Neural cell (in vitro differentiated cells): Measurements from ENCODE around the gene XIRP2.

Experiments used
- CTCF ChIP-seq: fragments of 450-650 bp; IDR thresholded peaks from 2 replicates; pipeline ENCODE4 v1.5.1; 2014; ENCODE audit warnings: antibody characterized with exemption, mild to moderate bottlenecking, moderate library complexity; ENCODE audit not compliant: poor library complexity, severe bottlenecking
- EP300 ChIP-seq: fragments of 450-650 bp; conservative IDR thresholded peaks from 2 replicates; pipeline ENCODE4 v1.6.1; 2014; ENCODE audit warnings: antibody characterized with exemption, mild to moderate bottlenecking, moderate library complexity; ENCODE audit not compliant: poor library complexity, severe bottlenecking
- EZH2 ChIP-seq: fragments of 200-600, 300-800 bp; shearing (Covaris generic), sonication (generic); IDR thresholded peaks from 2 replicates; pipeline ENCODE4 v1.6.1; 2014; ENCODE audit warnings: antibody characterized with exemption, low read length, borderline replicate concordance, mild to moderate bottlenecking; ENCODE audit not compliant: insufficient read depth, poor library complexity, severe bottlenecking
- MXI1 ChIP-seq: fragments of 450-650 bp; conservative IDR thresholded peaks from 2 replicates; pipeline ENCODE4 v1.6.1; 2014; ENCODE audit warnings: antibody characterized with exemption, mild to moderate bottlenecking; ENCODE audit not compliant: poor library complexity, severe bottlenecking
- RAD21 ChIP-seq: fragments of 450-650 bp; conservative IDR thresholded peaks from 2 replicates; pipeline ENCODE4 v1.6.1; 2014; ENCODE audit warnings: antibody characterized with exemption, mild to moderate bottlenecking, moderate library complexity
- TAF1 ChIP-seq: IDR thresholded peaks from 2 replicates; pipeline ENCODE4 v1.6.1; 2012; ENCODE audit warnings: low read depth

- TF ChIP-seq MXI1 = no peak
- no peak for TF ChIP-seq EZH2
- no peak for TF ChIP-seq TAF1
- no peak for TF ChIP-seq CTCF
- TF ChIP-seq RAD21 = no peak
- TF ChIP-seq EP300 = no peak
Measured at GRCh38 chr2:167015806-167016205, 127.5 kb downstream of the XIRP2 start.
